Measurements from ENCODE around the gene SCN3B.

DNA sequence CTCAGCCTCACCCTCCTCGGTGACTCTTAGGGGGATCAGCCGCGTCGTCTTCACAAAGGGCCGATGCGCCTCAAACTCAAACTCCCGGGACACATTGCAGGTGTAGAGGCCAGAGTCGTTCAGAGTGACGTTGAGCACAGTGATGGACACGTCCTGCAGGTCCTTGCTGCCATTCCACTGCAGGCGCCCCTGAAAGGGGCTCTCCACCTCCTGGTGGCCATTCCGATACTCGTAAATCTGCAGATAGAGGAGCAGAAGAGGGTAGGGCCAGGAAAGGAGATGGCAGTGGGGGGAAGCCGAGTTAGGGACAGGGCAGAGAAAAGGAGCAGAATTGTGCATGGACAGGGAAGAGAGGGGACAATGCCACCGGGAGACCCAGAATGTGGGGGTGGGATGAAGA, 12.0 kb downstream of the SCN3B start:
- TF ChIP-seq, protein P1, sequence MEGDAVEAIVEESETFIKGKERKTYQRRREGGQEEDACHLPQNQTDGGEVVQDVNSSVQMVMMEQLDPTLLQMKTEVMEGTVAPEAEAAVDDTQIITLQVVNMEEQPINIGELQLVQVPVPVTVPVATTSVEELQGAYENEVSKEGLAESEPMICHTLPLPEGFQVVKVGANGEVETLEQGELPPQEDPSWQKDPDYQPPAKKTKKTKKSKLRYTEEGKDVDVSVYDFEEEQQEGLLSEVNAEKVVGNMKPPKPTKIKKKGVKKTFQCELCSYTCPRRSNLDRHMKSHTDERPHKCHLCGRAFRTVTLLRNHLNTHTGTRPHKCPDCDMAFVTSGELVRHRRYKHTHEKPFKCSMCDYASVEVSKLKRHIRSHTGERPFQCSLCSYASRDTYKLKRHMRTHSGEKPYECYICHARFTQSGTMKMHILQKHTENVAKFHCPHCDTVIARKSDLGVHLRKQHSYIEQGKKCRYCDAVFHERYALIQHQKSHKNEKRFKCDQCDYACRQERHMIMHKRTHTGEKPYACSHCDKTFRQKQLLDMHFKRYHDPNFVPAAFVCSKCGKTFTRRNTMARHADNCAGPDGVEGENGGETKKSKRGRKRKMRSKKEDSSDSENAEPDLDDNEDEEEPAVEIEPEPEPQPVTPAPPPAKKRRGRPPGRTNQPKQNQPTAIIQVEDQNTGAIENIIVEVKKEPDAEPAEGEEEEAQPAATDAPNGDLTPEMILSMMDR (IDR thresholded peaks at IDR 0.05), result no peak
- no peak for TF ChIP-seq POLR2A (IDR thresholded peaks at IDR 0.05)

Data from testis (tissue), 2 donors.